Measurements from ENCODE around the gene GEMIN2.
"Not testable (repeated sequence)": the region's sequence is repeated elsewhere in the genome, so short reads cannot be mapped to it uniquely, and the experiment has no call there.

Gene GEMIN2

GRCh38 chr14:39179042-39179441 is 64.9 kb downstream of the GEMIN2 start:
- no peak for DNase-seq (ENCODE audit: low spot score)

GRCh38 chr14:39180553-39180952 is 66.4 kb downstream of the GEMIN2 start:
- DNase-seq (ENCODE audit: low spot score): no peak

- DNase-seq (ENCODE audit: low spot score): no peak
Measured at GRCh38 chr14:39181026-39181692, 67.0 kb downstream of the GEMIN2 start.

GRCh38 chr14:39181693-39182047 is 67.5 kb downstream of the GEMIN2 start:
- no peak for DNase-seq (ENCODE audit: low spot score)

- DNase-seq (ENCODE audit: low spot score): no peak
Measured at GRCh38 chr14:39182770-39183684, 68.9 kb downstream of the GEMIN2 start.

- DNase-seq (ENCODE audit: low spot score): not testable (repeated sequence)
Measured at GRCh38 chr14:39183685-39184003, 69.5 kb downstream of the GEMIN2 start.

- no peak for DNase-seq (ENCODE audit: low spot score)
Measured at GRCh38 chr14:39184628-39185255, 70.6 kb downstream of the GEMIN2 start.

- no peak for DNase-seq (ENCODE audit: low spot score)
Measured at GRCh38 chr14:39185256-39186049, 71.3 kb downstream of the GEMIN2 start.
